GM18507 (cell line): Measurements from ENCODE around the gene CHRM1.

ENCODE experiments used
- DNase-seq: peaks from one replicate; pipeline ENCODE4 v3.0.0; 2011; ENCODE audit warnings: low read depth; ENCODE audit not compliant: insufficient read length; ENCODE audit errors: extremely low spot score
- FAIRE-seq: peaks from 2 replicates; lab custom pipeline; 2011; peaks lifted over from hg19 to GRCh38; lab: Jason Lieb, UNC

CHRM1 gene

GRCh38 chr11:62909107-62909894 is 11.9 kb downstream of the CHRM1 start:
- DNase-seq: no peak
- no peak for FAIRE-seq

- FAIRE-seq: no peak
- DNase-seq: no peak
Observed at GRCh38 chr11:62908468-62909072, 12.6 kb downstream of the CHRM1 start.

DNA sequence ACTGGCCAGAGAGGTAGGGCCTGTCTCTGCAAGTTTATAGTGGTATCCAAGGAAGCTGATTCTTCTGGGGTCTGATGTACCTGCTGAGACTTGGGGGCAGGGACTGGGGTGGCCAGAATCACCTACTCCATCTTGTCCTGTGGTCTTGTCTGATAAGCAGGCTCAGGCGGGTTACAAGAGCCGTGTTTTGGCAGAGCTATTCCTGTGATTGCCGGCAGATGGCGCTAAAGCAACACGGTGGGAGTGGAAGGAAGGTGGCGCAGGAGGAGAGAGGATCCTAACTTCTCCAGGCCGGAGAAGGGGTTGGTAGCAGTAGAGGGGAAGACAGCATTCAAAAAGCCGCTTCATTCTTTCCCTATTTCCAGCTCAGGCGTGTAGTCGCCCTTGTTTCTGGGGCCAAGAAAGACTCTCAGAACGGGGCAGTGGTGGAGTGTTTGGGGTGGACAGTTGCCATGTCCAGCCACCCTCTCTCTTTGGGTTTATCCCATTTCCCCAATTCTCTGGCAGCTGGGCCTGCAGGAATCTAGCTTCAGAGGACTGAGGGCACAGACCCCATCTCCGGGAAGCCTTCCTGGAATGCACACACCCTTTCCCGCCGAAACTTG is 15.1 kb downstream of the CHRM1 start:
- FAIRE-seq (peak; percentile 86), DNase-seq (peak; percentile 55)

DNA sequence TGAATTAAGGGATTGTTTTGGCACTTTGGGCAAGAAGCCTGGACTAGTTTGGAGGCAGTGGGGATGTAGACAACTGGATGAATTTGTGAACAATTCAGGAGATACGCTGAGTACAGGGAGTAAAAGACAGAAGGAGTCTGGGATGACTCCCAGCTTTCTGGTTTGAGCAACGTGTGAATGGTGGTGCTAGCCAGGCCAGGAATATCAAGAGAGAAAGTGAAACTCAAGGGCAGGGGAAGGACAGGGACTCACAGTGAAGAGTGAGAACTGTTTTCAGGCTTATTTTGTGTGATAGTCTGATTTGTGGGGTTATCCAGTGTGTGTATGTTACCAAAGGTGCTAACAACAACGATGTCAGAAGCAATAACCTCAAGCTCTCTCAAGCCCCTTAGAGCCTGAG is 15.9 kb downstream of the CHRM1 start:
- DNase-seq: no peak
- FAIRE-seq: no peak

- FAIRE-seq: no peak
- DNase-seq: no peak
Observed at GRCh38 chr11:62902932-62903331, 18.2 kb downstream of the CHRM1 start.

DNA sequence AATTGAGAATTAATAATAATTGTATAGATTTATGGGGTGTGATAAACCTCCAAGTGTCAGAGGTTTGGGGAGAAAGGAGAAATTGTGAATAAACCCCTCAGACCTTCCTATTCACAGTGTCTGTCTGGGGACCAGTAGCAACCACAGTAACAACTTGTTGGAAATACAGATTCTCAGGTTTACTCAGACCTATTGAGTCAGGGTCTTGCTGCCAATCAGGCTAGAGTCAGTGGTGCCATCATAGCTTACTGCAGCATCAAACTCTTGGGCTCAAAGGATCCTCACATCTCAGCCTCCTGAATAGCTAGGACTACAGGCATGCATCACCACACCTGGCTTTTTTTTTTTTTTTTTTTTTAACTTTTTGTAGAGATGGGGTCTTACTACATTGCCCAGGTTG is 23.1 kb downstream of the CHRM1 start:
- FAIRE-seq: no peak

DNA sequence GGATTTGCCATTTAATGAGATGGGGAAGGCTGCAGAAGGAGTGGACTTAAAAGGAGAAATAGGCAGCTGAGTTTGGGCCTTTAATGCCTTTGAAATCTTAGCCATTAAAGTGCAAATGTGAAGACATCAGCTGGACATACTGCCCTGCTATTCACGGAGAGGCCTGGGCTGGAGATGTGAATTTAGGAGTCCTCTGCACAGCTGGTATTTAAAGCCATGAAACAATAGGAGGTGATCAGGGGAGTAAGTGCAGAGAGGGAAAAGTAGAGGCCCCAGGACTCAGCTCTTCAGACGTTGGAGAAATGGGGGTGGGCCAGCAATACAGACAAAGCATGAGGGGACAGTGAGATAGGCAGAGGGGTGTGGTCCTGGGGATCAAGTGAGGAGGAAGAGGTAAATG is 23.9 kb downstream of the CHRM1 start:
- no peak for FAIRE-seq

More for the DNA sequence above, 23.1 kb downstream of the CHRM1 start:
- no peak for DNase-seq

GRCh38 chr11:62896049-62896448 is 25.1 kb downstream of the CHRM1 start:
- FAIRE-seq (no peak), DNase-seq (no peak)

More for the DNA sequence above, 23.9 kb downstream of the CHRM1 start:
- no peak for DNase-seq

DNA sequence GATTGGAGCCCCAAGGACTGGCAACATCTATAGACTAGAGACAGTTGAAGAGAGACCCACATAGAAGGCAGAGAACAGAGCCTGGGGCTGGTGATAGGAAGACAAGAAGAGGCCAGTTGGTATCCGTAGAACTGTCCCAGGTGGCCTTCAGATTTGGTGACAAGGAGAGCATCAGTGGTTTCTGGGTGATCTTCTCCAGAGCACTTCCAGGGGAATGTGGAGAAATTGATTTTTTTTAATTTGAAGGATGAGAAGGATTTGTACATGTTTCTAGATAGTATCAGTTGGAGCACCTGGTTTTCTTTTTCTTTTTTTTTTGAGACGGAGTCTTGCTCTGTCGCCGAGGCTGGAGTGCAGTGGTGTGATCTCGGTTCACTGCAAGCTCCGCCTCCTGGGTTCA is 25.7 kb downstream of the CHRM1 start:
- FAIRE-seq: no peak
- DNase-seq: no peak

DNA sequence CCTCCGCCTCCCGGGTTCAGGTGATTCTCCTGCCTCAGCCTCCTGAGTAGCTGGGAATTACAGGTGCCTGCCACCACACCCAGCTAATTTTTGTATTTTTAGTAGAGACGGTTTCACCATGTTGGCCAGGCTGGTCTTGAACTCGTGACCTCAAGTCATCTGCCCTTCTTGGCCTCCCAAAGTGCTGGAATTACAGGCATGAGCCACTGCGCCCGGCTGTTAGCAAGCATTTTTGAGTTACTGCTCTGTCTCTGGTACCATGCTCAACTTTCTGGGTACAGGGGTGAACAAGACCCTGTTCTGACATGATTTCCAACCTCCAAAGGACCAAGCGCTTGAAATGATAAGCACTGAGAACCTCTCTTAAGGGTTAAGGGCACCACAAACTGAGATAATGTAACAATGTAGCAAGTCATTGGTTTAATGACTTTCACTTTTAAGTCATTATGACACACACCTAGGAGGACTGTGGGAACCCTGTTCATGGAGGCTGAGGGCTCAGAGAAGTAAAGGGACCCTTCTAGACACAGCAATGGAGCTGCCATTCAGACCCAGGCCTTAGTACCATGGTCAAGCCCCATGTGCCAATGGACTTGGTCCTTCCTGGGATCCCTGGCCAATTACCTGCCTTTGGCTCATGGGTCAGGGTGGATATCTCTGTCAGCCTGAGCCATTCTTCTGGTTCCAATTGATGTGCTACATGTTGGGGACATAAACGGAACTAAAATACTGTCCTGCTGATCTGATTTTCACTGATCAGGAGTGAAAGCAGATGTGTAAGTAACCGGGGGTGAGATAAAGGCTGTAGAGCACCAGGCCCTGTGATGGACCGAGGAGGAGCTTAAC is 28.9 kb downstream of the CHRM1 start:
- FAIRE-seq (no peak), DNase-seq (no peak)

GRCh38 chr11:62889484-62890437 is 31.4 kb downstream of the CHRM1 start:
- DNase-seq (no peak), FAIRE-seq (no peak)

DNA sequence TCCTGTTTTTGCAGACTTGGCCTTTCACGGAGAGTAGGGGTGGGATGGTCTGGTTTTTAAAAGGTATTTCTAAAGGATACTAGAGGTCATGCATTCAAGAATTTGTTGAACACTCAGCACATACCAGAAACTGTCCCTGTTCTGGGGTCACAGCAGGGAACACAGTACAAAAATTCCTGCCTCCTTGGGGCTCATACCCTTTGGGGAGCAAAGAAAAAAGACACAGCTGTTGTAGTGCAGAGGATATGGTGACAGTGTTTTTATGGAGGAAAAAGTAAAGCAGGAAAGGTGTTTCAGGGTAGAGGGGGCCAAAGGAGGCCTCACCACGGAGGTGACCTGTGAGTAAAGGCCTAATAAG is 32.1 kb downstream of the CHRM1 start:
- FAIRE-seq: no peak
- DNase-seq: no peak

DNA sequence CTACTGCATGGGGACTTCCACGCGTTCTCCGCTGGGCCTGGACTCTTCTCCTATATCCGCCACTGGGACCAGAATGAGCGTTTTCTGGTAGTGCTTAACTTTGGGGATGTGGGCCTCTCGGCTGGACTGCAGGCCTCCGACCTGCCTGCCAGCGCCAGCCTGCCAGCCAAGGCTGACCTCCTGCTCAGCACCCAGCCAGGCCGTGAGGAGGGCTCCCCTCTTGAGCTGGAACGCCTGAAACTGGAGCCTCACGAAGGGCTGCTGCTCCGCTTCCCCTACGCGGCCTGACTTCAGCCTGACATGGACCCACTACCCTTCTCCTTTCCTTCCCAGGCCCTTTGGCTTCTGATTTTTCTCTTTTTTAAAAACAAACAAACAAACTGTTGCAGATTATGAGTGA is 32.8 kb downstream of the CHRM1 start:
- DNase-seq (no peak), FAIRE-seq (no peak)

DNA sequence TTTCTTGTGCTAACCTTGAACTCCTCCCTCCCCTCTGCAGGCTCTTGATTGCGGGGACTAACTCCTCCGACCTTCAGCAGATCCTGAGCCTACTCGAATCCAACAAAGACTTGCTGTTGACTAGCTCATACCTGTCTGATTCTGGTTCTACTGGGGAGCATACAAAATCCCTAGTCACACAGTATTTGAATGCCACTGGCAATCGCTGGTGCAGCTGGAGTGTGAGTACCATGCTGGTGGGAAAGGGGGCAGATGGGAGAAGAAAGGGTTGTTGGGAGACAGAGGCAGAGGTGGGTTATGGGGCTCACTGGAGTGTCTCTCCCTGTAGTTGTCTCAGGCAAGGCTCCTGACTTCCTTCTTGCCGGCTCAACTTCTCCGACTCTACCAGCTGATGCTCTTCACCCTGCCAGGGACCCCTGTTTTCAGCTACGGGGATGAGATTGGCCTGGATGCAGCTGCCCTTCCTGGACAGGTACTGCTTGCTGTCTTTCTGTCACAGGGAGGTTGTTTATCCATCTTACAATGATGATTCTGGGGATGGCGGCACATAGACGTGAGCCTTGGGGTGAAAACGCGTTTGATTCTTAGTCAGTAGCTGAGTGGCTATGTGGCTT is 35.9 kb downstream of the CHRM1 start:
- DNase-seq (no peak), FAIRE-seq (no peak)

GRCh38 chr11:62883673-62884072 is 37.5 kb downstream of the CHRM1 start:
- no peak for FAIRE-seq
- no peak for DNase-seq

DNA sequence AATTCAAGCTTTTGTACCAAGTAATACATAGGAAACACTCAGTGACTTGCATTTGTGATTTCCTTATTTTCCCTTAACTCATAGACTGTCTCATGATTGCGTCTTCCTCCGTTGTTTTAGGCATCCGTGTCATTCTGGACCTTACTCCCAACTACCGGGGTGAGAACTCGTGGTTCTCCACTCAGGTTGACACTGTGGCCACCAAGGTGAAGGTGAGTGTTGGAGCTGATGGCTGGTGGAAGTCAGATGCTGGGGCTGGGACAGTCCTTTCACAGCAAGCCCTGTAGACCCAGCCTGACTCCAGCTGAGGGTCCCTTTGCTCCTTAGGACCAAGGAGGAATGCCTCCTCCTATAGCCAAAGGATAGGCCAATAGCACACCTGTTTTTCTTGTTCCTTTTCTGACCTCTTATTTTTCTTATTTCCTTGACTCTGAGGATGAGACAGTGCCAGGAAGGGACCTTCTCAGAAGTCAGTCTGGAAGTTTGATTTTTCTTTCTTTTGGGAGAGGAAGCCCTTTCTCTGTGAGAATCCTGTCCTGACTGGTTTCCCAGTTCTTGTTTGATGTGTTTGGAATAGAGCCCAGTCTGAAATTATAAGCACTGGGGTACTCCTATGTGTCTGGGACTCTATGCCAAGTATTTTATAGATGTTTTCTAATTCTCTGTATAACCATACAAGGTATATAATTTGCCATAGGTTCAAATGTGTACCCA is 38.2 kb downstream of the CHRM1 start:
- DNase-seq (no peak), FAIRE-seq (no peak)

- FAIRE-seq (no peak), DNase-seq (no peak)
Observed at GRCh38 chr11:62882431-62882749, 38.8 kb downstream of the CHRM1 start.
